Measurements from ENCODE around the gene FLYWCH2. TPM values are rescaled to one million over a fixed set of nuclear protein-coding genes. Genes with fewer than 3 reads are reported as not detected.

FLYWCH2 gene
- total and polyA plus RNA-seq, 2 of the 4 experiments (the other 2 are of a cell fraction), result 42.3 to 66.3 TPM

- intact Hi-C loops (cut with micrococcal nuclease), result no loop called here
- H2AK9ac ChIP-seq (replicated peaks; ENCODE audit: low read depth, low read length, poor library complexity), result peak overlapping the region; percentile 98
- H3K27me3 ChIP-seq (ENCODE audit: control insufficient read depth, insufficient read depth, low read length), result no peaks in the 10 kb centered on the region
- H2BK120ac ChIP-seq (ENCODE audit: low read depth, low read length), result peak overlapping the region; percentile 27
- peak overlapping the region; percentile 69 for H3K9ac ChIP-seq (ENCODE audit: low read depth, low read length)
- H4K8ac ChIP-seq (ENCODE audit: low read depth in 2 of 2, low read length in 2 of 2), result peak overlapping the region in 1 of 2 experiments; percentile 26; a peak in 2 of 4 replicates
- peak overlapping the region; percentile 0; the same call in 1 of the 3 replicates for H2BK15ac ChIP-seq (ENCODE audit: low read depth, low read length)
- no peak overlapping the region for H2BK20ac ChIP-seq (ENCODE audit: low read depth, low read length)
- dilution Hi-C loops (cut with HindIII; ENCODE audit: low sequenced_read_pairs, unreplicated experiment), result no loop called here
- H3K27ac ChIP-seq (ENCODE audit: insufficient read depth, low read length), result peak overlapping the region; percentile 62
- WGBS, 2 experiments (ENCODE audit: extremely low coverage in 2 of 2, insufficient read length in 1 of 2), result 5% methylated on average over 23 of the region's 39 CpGs; no CpG with 5 or more reads in 1 of the 2 experiments
- peaks cover 3% of the 10 kb centered on the region; the same call in 1 of the 2 replicates for H3K9me1 ChIP-seq (ENCODE audit: insufficient read depth, low read length)
- ChIA-PET CTCF (interaction anchor here (0.6 to 1.7 kb wide), 2 partner anchors 14 to 74 kb away, joined by 3 to 4 read pairs; no protein-coding TSS in a partner anchor), POLR2A (ENCODE audit: unreplicated experiment) (no interaction called here)
- no TSS peak for BruUV-seq (replicated peaks)
- peak; percentile 73 for DNase-seq
- H2AK5ac ChIP-seq (ENCODE audit: low read depth, low read length), result peak overlapping the region; percentile 46
- peaks cover 7 to 38% of the 10 kb centered on the region in 2 experiments for H3K79me1 ChIP-seq (ENCODE audit: low read depth in 1 of 2, low read length in 2 of 2)
- peaks cover 12% of the 10 kb centered on the region for H3K36me3 ChIP-seq (ENCODE audit: control insufficient read depth, insufficient read depth, low read length)
- H3K4me1 ChIP-seq (ENCODE audit: control insufficient read depth, insufficient read depth, low read length), result peaks cover 6% of the 10 kb centered on the region
- peak overlapping the region; percentile 85 for H3K56ac ChIP-seq (ENCODE audit: extremely low read depth, insufficient read depth, low read length)
- peak overlapping the region; percentile 81 for H3K4me2 ChIP-seq (ENCODE audit: low read depth, low read length)
- no peaks in the 10 kb centered on the region for H3K9me3 ChIP-seq (ENCODE audit: control insufficient read depth, insufficient read depth, low read length)
- H2BK5ac ChIP-seq (ENCODE audit: low read depth, low read length, poor library complexity, severe bottlenecking), result peak overlapping the region; percentile 28
- H4K5ac ChIP-seq (ENCODE audit: low read depth, low read length), result peak overlapping the region; percentile 0; the same call in 1 of the 2 replicates
- peak overlapping the region; percentile 60 for H3K4me3 ChIP-seq (ENCODE audit: insufficient read depth, low read depth, low read length)
- in situ Hi-C loops (cut with MboI; ENCODE audit: low sequenced_read_pairs), result loop anchor here (10.0 kb wide), 1 partner anchor 78 kb away; the partner anchor contains the start of gene ZG16B
- peak; percentile 36 for ATAC-seq (ENCODE audit: low read depth)
- peak overlapping the region; percentile 0; the same call in 1 of the 2 replicates for H3K18ac ChIP-seq (ENCODE audit: low read depth, low read length)
- H3K23ac ChIP-seq (ENCODE audit: low read depth, low read length), result peak overlapping the region; percentile 61
- H4K91ac ChIP-seq (ENCODE audit: insufficient read depth, low read depth, low read length), result peak overlapping the region; percentile 64
- H2AFZ ChIP-seq (replicated peaks; ENCODE audit: low read length, poor library complexity), result peak overlapping the region; percentile 100
- peaks cover 10% of the 10 kb centered on the region; the same call in 1 of the 2 replicates for H4K20me1 ChIP-seq (ENCODE audit: insufficient read depth, low read length)
- H3K14ac ChIP-seq (replicated peaks; ENCODE audit: low read depth, low read length), result peak overlapping the region; percentile 97
- H3K4ac ChIP-seq (ENCODE audit: low read depth, low read length), result peak overlapping the region; percentile 73
- TF ChIP-seq CEBPB (IDR thresholded peaks at IDR 0.05; ENCODE audit: low read depth, low read length), result no peak
- TF ChIP-seq MXI1 (IDR thresholded peaks at IDR 0.05; ENCODE audit: borderline replicate concordance, low read depth, low read length), result peak; percentile 48; the same call in 1 of the 2 replicates
- peak; percentile 43; the same call in 1 of the 2 replicates for TF ChIP-seq USF2 (IDR thresholded peaks at IDR 0.05; ENCODE audit: low read depth, low read length)
- no peak for TF ChIP-seq RAD21 (IDR thresholded peaks at IDR 0.05; ENCODE audit: low read length)
- no peak for TF ChIP-seq MAZ (IDR thresholded peaks at IDR 0.05; ENCODE audit: borderline replicate concordance, low read depth, low read length)
- no peak for TF ChIP-seq ELK1 (IDR thresholded peaks at IDR 0.05; ENCODE audit: borderline replicate concordance, low read depth, low read length)
- TF ChIP-seq SMC3 (IDR thresholded peaks at IDR 0.05; ENCODE audit: low read depth, low read length), result no peak
- TF ChIP-seq RCOR1 (IDR thresholded peaks at IDR 0.05; ENCODE audit: insufficient replicate concordance, low read length), result no peak
- TF ChIP-seq NFE2L2 (IDR thresholded peaks at IDR 0.05; ENCODE audit: low read depth, low read length), result no peak
- no peak for TF ChIP-seq CTCF (conservative IDR thresholded peaks at IDR 0.05; ENCODE audit: low read depth, low read length)
- no peak for TF ChIP-seq FOS (IDR thresholded peaks at IDR 0.05; ENCODE audit: low read depth, low read length)
- TF ChIP-seq MAFK (IDR thresholded peaks at IDR 0.05; ENCODE audit: low read depth, low read length), result no peak
Measured at GRCh38 chr16:2912330-2913199, 29.6 kb downstream of the FLYWCH2 start.
